ENCODE measurements around the gene CHPT1.

DNA sequence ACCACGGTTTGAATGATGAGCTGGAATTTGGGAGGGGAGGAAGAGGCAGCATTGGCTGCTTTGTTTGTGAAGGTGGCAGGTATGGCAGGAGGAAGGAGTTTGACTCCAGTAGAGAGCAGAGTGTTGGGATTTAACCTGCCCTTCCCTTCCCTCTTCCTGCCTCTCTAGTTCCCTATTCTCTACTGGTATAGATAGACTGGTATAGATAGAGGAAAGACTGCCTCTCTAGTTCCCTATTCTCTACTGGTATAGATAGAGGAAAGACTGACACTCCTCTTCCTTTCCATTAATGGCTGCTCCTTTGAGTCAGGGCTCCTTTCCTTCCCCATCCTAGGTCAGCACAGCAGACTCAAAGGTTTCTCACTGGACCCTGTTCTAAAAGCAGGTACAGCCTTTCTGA is 50.3 kb downstream of the CHPT1 start:
- no peak for TF ChIP-seq MYC (IDR thresholded peaks at IDR 0.05; ENCODE audit: low read depth, low read length)
- no peak for TF ChIP-seq MYC (CRISPR knock-in tag; IDR thresholded peaks at IDR 0.05; ENCODE audit: borderline replicate concordance, low read depth)
- TF ChIP-seq CTBP1 (IDR thresholded peaks at IDR 0.05; ENCODE audit: borderline replicate concordance) = no peak
- no peak for TF ChIP-seq ZNF124 (CRISPR knock-in tag; IDR thresholded peaks at IDR 0.05)
- no peak for TF ChIP-seq RAD51 (IDR thresholded peaks at IDR 0.05; ENCODE audit: borderline replicate concordance, low read depth)
- TF ChIP-seq GABPB1 (CRISPR knock-in tag; IDR thresholded peaks at IDR 0.05) = no peak
- TF ChIP-seq, protein P1, sequence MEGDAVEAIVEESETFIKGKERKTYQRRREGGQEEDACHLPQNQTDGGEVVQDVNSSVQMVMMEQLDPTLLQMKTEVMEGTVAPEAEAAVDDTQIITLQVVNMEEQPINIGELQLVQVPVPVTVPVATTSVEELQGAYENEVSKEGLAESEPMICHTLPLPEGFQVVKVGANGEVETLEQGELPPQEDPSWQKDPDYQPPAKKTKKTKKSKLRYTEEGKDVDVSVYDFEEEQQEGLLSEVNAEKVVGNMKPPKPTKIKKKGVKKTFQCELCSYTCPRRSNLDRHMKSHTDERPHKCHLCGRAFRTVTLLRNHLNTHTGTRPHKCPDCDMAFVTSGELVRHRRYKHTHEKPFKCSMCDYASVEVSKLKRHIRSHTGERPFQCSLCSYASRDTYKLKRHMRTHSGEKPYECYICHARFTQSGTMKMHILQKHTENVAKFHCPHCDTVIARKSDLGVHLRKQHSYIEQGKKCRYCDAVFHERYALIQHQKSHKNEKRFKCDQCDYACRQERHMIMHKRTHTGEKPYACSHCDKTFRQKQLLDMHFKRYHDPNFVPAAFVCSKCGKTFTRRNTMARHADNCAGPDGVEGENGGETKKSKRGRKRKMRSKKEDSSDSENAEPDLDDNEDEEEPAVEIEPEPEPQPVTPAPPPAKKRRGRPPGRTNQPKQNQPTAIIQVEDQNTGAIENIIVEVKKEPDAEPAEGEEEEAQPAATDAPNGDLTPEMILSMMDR (IDR thresholded peaks at IDR 0.05 in 2 of 3, conservative IDR thresholded peaks at IDR 0.05 in 1 of 3; ENCODE audit: insufficient read depth in 2 of 3, low read depth in 1 of 3, low read length in 3 of 3) = no peak
- TF ChIP-seq BRD9 (IDR thresholded peaks at IDR 0.05; ENCODE audit: low read depth, partially characterized antibody) = no peak
- TF ChIP-seq, protein P2, sequence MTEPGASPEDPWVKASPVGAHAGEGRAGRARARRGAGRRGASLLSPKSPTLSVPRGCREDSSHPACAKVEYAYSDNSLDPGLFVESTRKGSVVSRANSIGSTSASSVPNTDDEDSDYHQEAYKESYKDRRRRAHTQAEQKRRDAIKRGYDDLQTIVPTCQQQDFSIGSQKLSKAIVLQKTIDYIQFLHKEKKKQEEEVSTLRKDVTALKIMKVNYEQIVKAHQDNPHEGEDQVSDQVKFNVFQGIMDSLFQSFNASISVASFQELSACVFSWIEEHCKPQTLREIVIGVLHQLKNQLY (CRISPR knock-in tag; conservative IDR thresholded peaks at IDR 0.05) = no peak
- TF ChIP-seq PCBP2 (IDR thresholded peaks at IDR 0.05; ENCODE audit: low read depth, low read length, poor library complexity, severe bottlenecking) = no peak
- no peak for TF ChIP-seq SIN3B (IDR thresholded peaks at IDR 0.05; ENCODE audit: low read depth)
- TF ChIP-seq ELF2 (CRISPR knock-in tag; IDR thresholded peaks at IDR 0.05) = no peak

Measured in K562 (cell line).